HepG2 (cell line): ENCODE measurements around the gene ASXL1. TPM values are rescaled to one million over a fixed set of nuclear protein-coding genes. Genes with fewer than 3 reads are reported as not detected.
A peak's percentile ranks its signal among the peaks of the same experiment; 100 is the strongest.

Experiments used
- BCL6 ChIP-seq: IDR thresholded peaks from 2 replicates; pipeline ENCODE4 v1.6.1; 2016; ENCODE audit warnings: missing genetic modification reagents, missing compliant biosample characterization
- CHD2 ChIP-seq: IDR thresholded peaks from 2 replicates; pipeline ENCODE4 v1.6.1; 2011; ENCODE audit warnings: low read depth, low read length, improper control_type of control experiment
- ELF4 ChIP-seq: sonication (generic); formaldehyde crosslinking; IDR thresholded peaks from 2 replicates; pipeline ENCODE4 v1.5.0; 2020; ENCODE audit warnings: missing genetic modification reagents, mild to moderate bottlenecking, moderate library complexity, borderline replicate concordance
- ETV6 ChIP-seq: sonication (generic); formaldehyde crosslinking; conservative IDR thresholded peaks from 2 replicates; pipeline ENCODE4 v1.4.0; 2020; ENCODE audit warnings: missing genetic modification reagents
- HDAC2 ChIP-seq: sonication (generic); formaldehyde crosslinking; IDR thresholded peaks from 2 replicates; pipeline ENCODE4 v1.4.0; 2020; ENCODE audit warnings: missing genetic modification reagents
- SIX1 ChIP-seq: sonication (generic); formaldehyde crosslinking; IDR thresholded peaks from 2 replicates; pipeline ENCODE4 v1.4.0; 2020; ENCODE audit warnings: missing genetic modification reagents, borderline replicate concordance
- SOX13 ChIP-seq, 3 experiments: fragments of 450-650 bp in 1 of 3; sonication (generic) in 1 of 3; formaldehyde crosslinking in 1 of 3; IDR thresholded peaks in 2 of 3; conservative IDR thresholded peaks in 1 of 3; 2 replicates each; pipeline versions ENCODE4 v1.5.0 to v1.6.1; 2016 to 2020; ENCODE audit warnings: antibody characterized with exemption in 1 of 3, mild to moderate bottlenecking in 1 of 3, missing compliant biosample characterization in 1 of 3, missing genetic modification reagents in 1 of 3, moderate library complexity in 1 of 3
- ZNF446 ChIP-seq: sonication (generic); formaldehyde crosslinking; IDR thresholded peaks from 2 replicates; pipeline ENCODE4 v1.5.0; 2020; ENCODE audit warnings: mild to moderate bottlenecking, missing genetic modification reagents
- ZNF772 ChIP-seq: sonication (generic); formaldehyde crosslinking; IDR thresholded peaks from 2 replicates; pipeline ENCODE4 v1.5.0; 2020; ENCODE audit warnings: mild to moderate bottlenecking, missing genetic modification reagents
- polyA plus RNA-seq, 8 experiments: library from polyadenylated mRNA; depleted of rRNA in 3 of 8; stranded (reverse) in 7 of 8; unstranded in 1 of 8; fragments of >200 nt; fragmentation: Illumina TruSeq in 4 of 8; extraction: Trizol in 4 of 8; gene quantifications; 2 replicates each; pipeline versions ENCODE4 v1.2.1 to v1.2.3, GENCODE V29; 2011 to 2016; ENCODE audit warnings: low read depth in 4 of 8, missing spikeins in 1 of 8, mixed read lengths in 1 of 8; ENCODE audit not compliant: insufficient read depth in 1 of 8
- total RNA-seq, 5 experiments: library from RNA; depleted of rRNA; stranded (reverse); fragments of >200 nt; fragmentation: Illumina TruSeq; extraction: Trizol; gene quantifications; 2 replicates each; pipeline ENCODE4 v1.2.3, GENCODE V29; 2016; ENCODE audit warnings: low read depth in 1 of 5
- TF ChIP-seq, protein P1 (sequence below), 2 experiments: sonication (generic) in 1 of 2; formaldehyde crosslinking in 1 of 2; IDR thresholded peaks; 2 replicates each; pipeline versions ENCODE4 v1.4.0 to v1.6.1; 2018 to 2020; ENCODE audit warnings: missing genetic modification reagents in 2 of 2, borderline replicate concordance in 1 of 2, low read depth in 1 of 2, mild to moderate bottlenecking in 1 of 2, missing biosample characterization in 1 of 2
- TF ChIP-seq, protein P2 (sequence below): sonication (generic); formaldehyde crosslinking; IDR thresholded peaks from 2 replicates; pipeline ENCODE4 v1.4.0; 2020; ENCODE audit warnings: missing genetic modification reagents
- TF ChIP-seq, protein P3 (sequence below): sonication (generic); formaldehyde crosslinking; IDR thresholded peaks from 2 replicates; pipeline ENCODE4 v1.8.1; 2023; ENCODE audit warnings: mild to moderate bottlenecking, missing genetic modification reagents
- TF ChIP-seq, protein P4 (sequence below): IDR thresholded peaks from 2 replicates; pipeline ENCODE4 v1.6.1; 2016; ENCODE audit warnings: missing genetic modification reagents, missing compliant biosample characterization
- TF ChIP-seq, protein P5 (sequence below): sonication (generic); formaldehyde crosslinking; IDR thresholded peaks from 2 replicates; pipeline ENCODE4 v1.5.0; 2020; ENCODE audit warnings: mild to moderate bottlenecking, missing genetic modification reagents
- TF ChIP-seq, protein P6 (sequence below): sonication (generic); formaldehyde crosslinking; IDR thresholded peaks from 2 replicates; pipeline ENCODE4 v1.4.0; 2020; ENCODE audit warnings: mild to moderate bottlenecking, missing genetic modification reagents
- TF ChIP-seq, protein P7 (sequence below): sonication (generic); formaldehyde crosslinking; IDR thresholded peaks from 2 replicates; pipeline ENCODE4 v1.4.0; 2020; ENCODE audit warnings: mild to moderate bottlenecking, missing genetic modification reagents

Gene ASXL1
- total and polyA plus RNA-seq, 2 of the 13 experiments (the other 11 are each of a cell fraction or from before 2014, with no cell fraction given), result 62.1 to 74.8 TPM

DNA sequence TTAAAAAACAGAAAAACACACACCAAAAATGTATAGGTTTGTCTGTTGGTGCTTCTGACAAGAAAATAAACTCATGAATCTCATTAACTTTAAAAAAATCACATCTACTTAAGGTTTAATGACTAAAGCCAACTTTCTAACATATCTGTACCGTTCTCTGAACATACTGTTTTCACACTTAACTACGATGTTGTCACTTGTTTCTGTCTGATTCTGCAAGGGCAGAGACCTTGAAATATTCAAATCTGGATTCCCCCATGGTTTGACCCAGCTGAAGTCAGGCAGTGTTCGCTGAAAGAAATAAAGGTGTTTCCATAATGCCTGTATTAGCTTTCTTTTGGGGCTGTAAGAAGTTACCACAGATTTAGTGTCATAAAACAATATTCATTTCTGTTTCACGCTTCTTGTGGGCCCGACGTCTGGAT is 2.7 kb upstream of the ASXL1 start (continued):
- no peak for TF ChIP-seq SIX1 (CRISPR knock-in tag)
- TF ChIP-seq, protein P1, sequence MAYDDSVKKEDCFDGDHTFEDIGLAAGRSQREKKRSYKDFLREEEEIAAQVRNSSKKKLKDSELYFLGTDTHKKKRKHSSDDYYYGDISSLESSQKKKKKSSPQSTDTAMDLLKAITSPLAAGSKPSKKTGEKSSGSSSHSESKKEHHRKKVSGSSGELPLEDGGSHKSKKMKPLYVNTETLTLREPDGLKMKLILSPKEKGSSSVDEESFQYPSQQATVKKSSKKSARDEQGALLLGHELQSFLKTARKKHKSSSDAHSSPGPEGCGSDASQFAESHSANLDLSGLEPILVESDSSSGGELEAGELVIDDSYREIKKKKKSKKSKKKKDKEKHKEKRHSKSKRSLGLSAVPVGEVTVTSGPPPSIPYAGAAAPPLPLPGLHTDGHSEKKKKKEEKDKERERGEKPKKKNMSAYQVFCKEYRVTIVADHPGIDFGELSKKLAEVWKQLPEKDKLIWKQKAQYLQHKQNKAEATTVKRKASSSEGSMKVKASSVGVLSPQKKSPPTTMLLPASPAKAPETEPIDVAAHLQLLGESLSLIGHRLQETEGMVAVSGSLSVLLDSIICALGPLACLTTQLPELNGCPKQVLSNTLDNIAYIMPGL (CRISPR knock-in tag; IDR thresholded peaks at IDR 0.05; ENCODE audit: borderline replicate concordance in 1 of 2, low read depth in 1 of 2), result peak in 1 of 2 experiments; percentile 49; a peak in 1 of 4 replicates
- no peak for TF ChIP-seq HDAC2 (CRISPR knock-in tag)
- TF ChIP-seq ZNF772, result no peak
- TF ChIP-seq SOX13 (IDR thresholded peaks at IDR 0.05), result no peak
- no peak; a peak in 1 of 4 replicates for TF ChIP-seq SOX13 (CRISPR knock-in tag; conservative IDR thresholded peaks at IDR 0.05 in 1 of 2, IDR thresholded peaks at IDR 0.05 in 1 of 2)
- TF ChIP-seq, protein P2, sequence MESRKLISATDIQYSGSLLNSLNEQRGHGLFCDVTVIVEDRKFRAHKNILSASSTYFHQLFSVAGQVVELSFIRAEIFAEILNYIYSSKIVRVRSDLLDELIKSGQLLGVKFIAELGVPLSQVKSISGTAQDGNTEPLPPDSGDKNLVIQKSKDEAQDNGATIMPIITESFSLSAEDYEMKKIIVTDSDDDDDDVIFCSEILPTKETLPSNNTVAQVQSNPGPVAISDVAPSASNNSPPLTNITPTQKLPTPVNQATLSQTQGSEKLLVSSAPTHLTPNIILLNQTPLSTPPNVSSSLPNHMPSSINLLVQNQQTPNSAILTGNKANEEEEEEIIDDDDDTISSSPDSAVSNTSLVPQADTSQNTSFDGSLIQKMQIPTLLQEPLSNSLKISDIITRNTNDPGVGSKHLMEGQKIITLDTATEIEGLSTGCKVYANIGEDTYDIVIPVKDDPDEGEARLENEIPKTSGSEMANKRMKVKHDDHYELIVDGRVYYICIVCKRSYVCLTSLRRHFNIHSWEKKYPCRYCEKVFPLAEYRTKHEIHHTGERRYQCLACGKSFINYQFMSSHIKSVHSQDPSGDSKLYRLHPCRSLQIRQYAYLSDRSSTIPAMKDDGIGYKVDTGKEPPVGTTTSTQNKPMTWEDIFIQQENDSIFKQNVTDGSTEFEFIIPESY (CRISPR knock-in tag), result no peak
- TF ChIP-seq, protein P3, sequence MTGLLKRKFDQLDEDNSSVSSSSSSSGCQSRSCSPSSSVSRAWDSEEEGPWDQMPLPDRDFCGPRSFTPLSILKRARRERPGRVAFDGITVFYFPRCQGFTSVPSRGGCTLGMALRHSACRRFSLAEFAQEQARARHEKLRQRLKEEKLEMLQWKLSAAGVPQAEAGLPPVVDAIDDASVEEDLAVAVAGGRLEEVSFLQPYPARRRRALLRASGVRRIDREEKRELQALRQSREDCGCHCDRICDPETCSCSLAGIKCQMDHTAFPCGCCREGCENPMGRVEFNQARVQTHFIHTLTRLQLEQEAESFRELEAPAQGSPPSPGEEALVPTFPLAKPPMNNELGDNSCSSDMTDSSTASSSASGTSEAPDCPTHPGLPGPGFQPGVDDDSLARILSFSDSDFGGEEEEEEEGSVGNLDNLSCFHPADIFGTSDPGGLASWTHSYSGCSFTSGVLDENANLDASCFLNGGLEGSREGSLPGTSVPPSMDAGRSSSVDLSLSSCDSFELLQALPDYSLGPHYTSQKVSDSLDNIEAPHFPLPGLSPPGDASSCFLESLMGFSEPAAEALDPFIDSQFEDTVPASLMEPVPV (CRISPR knock-in tag), result no peak; the same call in 1 of the 2 replicates
- TF ChIP-seq, protein P4, sequence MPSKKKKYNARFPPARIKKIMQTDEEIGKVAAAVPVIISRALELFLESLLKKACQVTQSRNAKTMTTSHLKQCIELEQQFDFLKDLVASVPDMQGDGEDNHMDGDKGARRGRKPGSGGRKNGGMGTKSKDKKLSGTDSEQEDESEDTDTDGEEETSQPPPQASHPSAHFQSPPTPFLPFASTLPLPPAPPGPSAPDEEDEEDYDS, result no peak
- TF ChIP-seq ETV6 (CRISPR knock-in tag), result no peak
- TF ChIP-seq ZNF446 (CRISPR knock-in tag), result no peak
- no peak for TF ChIP-seq CHD2
- TF ChIP-seq BCL6 (CRISPR knock-in tag), result no peak
- no peak for TF ChIP-seq ELF4 (CRISPR knock-in tag)
- TF ChIP-seq, protein P5, sequence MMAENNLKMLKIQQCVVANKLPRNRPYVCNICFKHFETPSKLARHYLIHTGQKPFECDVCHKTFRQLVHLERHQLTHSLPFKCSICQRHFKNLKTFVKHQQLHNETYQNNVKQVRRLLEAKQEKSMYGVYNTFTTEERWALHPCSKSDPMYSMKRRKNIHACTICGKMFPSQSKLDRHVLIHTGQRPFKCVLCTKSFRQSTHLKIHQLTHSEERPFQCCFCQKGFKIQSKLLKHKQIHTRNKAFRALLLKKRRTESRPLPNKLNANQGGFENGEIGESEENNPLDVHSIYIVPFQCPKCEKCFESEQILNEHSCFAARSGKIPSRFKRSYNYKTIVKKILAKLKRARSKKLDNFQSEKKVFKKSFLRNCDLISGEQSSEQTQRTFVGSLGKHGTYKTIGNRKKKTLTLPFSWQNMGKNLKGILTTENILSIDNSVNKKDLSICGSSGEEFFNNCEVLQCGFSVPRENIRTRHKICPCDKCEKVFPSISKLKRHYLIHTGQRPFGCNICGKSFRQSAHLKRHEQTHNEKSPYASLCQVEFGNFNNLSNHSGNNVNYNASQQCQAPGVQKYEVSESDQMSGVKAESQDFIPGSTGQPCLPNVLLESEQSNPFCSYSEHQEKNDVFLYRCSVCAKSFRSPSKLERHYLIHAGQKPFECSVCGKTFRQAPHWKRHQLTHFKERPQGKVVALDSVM (CRISPR knock-in tag), result no peak
- TF ChIP-seq, protein P6, sequence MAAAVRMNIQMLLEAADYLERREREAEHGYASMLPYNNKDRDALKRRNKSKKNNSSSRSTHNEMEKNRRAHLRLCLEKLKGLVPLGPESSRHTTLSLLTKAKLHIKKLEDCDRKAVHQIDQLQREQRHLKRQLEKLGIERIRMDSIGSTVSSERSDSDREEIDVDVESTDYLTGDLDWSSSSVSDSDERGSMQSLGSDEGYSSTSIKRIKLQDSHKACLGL (CRISPR knock-in tag), result no peak
- TF ChIP-seq, protein P7, sequence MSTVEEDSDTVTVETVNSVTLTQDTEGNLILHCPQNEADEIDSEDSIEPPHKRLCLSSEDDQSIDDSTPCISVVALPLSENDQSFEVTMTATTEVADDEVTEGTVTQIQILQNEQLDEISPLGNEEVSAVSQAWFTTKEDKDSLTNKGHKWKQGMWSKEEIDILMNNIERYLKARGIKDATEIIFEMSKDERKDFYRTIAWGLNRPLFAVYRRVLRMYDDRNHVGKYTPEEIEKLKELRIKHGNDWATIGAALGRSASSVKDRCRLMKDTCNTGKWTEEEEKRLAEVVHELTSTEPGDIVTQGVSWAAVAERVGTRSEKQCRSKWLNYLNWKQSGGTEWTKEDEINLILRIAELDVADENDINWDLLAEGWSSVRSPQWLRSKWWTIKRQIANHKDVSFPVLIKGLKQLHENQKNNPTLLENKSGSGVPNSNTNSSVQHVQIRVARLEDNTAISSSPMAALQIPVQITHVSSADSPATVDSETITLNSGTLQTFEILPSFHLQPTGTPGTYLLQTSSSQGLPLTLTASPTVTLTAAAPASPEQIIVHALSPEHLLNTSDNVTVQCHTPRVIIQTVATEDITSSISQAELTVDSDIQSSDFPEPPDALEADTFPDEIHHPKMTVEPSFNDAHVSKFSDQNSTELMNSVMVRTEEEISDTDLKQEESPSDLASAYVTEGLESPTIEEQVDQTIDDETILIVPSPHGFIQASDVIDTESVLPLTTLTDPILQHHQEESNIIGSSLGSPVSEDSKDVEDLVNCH (CRISPR knock-in tag), result no peak
